HCT116 (cell line): Measurements from ENCODE around the gene SPSB2.

Experiments
- EZH2 ChIP-seq: fragments of 200-600 bp; sonication (generic); IDR thresholded peaks from 2 replicates; pipeline ENCODE4 v1.6.1; 2017; ENCODE audit warnings: antibody characterized with exemption, mixed run types
- POLR2A ChIP-seq: IDR thresholded peaks from 2 replicates; pipeline ENCODE4 v1.7.0; 2011; ENCODE audit warnings: borderline replicate concordance; ENCODE audit not compliant: insufficient read depth, insufficient read length; ENCODE audit errors: extremely low read depth
- TCF7L2 ChIP-seq: IDR thresholded peaks from 2 replicates; pipeline ENCODE4 v1.7.0; 2011; ENCODE audit warnings: borderline replicate concordance, inconsistent platforms; ENCODE audit not compliant: insufficient read depth, insufficient read length; ENCODE audit errors: extremely low read depth
- ZNF274 ChIP-seq: fragments of 200-500 bp; sonication (Bioruptor generic); IDR thresholded peaks from 2 replicates; pipeline ENCODE4 v1.6.1; 2014; ENCODE audit warnings: mild to moderate bottlenecking, low read depth, low read length, inconsistent platforms
- TF ChIP-seq, protein P1 (sequence below), 3 experiments: fragments of 200-600 bp in 1 of 3; sonication (generic) in 1 of 3; IDR thresholded peaks in 2 of 3; conservative IDR thresholded peaks in 1 of 3; 2 replicates each; pipeline ENCODE4 v1.5.1; 2012 to 2017; ENCODE audit warnings: low read depth in 2 of 3, low read length in 2 of 3, antibody characterized with exemption in 1 of 3, borderline replicate concordance in 1 of 3, control low read depth in 1 of 3, mild to moderate bottlenecking in 1 of 3, mixed read lengths in 1 of 3, mixed run types in 1 of 3, moderate library complexity in 1 of 3; ENCODE audit not compliant: insufficient read depth in 1 of 3

DNA sequence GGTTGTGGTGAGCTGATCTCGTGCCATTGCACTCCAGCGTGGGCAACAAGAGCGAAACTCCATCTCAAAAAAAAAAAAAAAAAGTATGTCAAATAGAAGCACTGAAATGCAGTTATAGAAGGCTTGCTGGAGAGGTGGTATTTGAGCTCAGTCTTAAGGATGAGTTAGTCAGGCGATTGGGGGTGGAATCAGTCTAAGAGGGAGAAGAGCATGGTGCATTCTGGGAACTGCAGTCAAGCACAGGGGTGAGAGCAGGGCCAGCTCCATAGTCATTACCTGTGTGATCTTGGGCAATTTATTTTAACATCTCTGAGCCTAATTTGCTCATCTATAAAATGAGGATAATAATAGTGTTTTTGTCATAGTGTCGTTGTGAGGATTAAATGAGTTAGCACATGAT lies 38.2 kb downstream of the SPSB2 start:
- no peak for TF ChIP-seq EZH2
- no peak for TF ChIP-seq TCF7L2
- TF ChIP-seq, protein P1, sequence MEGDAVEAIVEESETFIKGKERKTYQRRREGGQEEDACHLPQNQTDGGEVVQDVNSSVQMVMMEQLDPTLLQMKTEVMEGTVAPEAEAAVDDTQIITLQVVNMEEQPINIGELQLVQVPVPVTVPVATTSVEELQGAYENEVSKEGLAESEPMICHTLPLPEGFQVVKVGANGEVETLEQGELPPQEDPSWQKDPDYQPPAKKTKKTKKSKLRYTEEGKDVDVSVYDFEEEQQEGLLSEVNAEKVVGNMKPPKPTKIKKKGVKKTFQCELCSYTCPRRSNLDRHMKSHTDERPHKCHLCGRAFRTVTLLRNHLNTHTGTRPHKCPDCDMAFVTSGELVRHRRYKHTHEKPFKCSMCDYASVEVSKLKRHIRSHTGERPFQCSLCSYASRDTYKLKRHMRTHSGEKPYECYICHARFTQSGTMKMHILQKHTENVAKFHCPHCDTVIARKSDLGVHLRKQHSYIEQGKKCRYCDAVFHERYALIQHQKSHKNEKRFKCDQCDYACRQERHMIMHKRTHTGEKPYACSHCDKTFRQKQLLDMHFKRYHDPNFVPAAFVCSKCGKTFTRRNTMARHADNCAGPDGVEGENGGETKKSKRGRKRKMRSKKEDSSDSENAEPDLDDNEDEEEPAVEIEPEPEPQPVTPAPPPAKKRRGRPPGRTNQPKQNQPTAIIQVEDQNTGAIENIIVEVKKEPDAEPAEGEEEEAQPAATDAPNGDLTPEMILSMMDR (IDR thresholded peaks at IDR 0.05 in 2 of 3, conservative IDR thresholded peaks at IDR 0.05 in 1 of 3; ENCODE audit: borderline replicate concordance in 1 of 3, insufficient read depth in 1 of 3, low read depth in 2 of 3, low read length in 2 of 3) = no peak
- no peak for TF ChIP-seq POLR2A
- TF ChIP-seq ZNF274 = no peak
